SK-N-SH (cell line): ENCODE results near the gene SF3A1. TPM values are rescaled to one million over a fixed set of nuclear protein-coding genes. Genes with fewer than 3 reads are reported as not detected.

Source experiments
- CTCF ChIA-PET: fragments of 300-600, 350-600 bp; formaldehyde crosslinking; extraction: SDS; loops from one replicate; lab custom pipeline; 2021; lab: Yijun Ruan, JAX
- POLR2A ChIA-PET: fragments of 350-600 bp; sonication (Branson Sonifier 250); formaldehyde crosslinking; extraction: SDS; loops from one replicate; lab custom pipeline; 2020; ENCODE audit warnings: antibody characterized with exemption, inconsistent platforms; lab: Yijun Ruan, JAX
- DNase-seq: peaks from one replicate; pipeline ENCODE4 v3.0.0; 2012
- H2AFZ ChIP-seq: fragments of 200-600 bp; sonication (generic); 2 replicates; pipeline ENCODE4 v1.8.1; 2016; ENCODE audit warnings: antibody characterized with exemption, mild to moderate bottlenecking, low read depth
- H3F3A ChIP-seq: fragments of 200-600 bp; sonication (generic); replicated peaks from 2 replicates; pipeline ENCODE3; 2016; ENCODE audit warnings: antibody characterized with exemption, mild to moderate bottlenecking; ENCODE audit not compliant: insufficient read depth
- H3K27ac ChIP-seq, 2 experiments: fragments of 200-500 bp in 1 of 2; fragments of 200-600 bp in 1 of 2; sonication (Bioruptor generic) in 1 of 2; sonication (generic), shearing (Covaris generic) in 1 of 2; 2 replicates each; pipeline versions ENCODE4 v1.5.1 to v1.6.1; 2014 to 2016; ENCODE audit warnings: low read depth in 2 of 2, inconsistent platforms in 1 of 2, low read length in 1 of 2, mild to moderate bottlenecking in 1 of 2, mixed read lengths in 1 of 2
- H3K27me3 ChIP-seq: fragments of 200-600 bp; sonication (generic), shearing (Covaris generic); 2 replicates; pipeline ENCODE4 v1.6.1; 2016; ENCODE audit warnings: mixed run types; ENCODE audit not compliant: insufficient read depth
- H3K36me3 ChIP-seq, 2 experiments: fragments of 200-500 bp in 1 of 2; fragments of 200-600 bp in 1 of 2; sonication (Bioruptor generic) in 1 of 2; sonication (generic) in 1 of 2; replicated peaks in 1 of 2; 2 replicates each; pipeline versions ENCODE3 to v1.5.1; 2014 to 2016; ENCODE audit warnings: low read length in 1 of 2, mild to moderate bottlenecking in 1 of 2; ENCODE audit not compliant: insufficient read depth in 2 of 2, control insufficient read depth in 1 of 2
- H3K4me1 ChIP-seq, 2 experiments: fragments of 200-500 bp in 1 of 2; fragments of 200-600 bp in 1 of 2; sonication (Bioruptor generic) in 1 of 2; sonication (generic), shearing (Covaris generic) in 1 of 2; 2 replicates each; pipeline versions ENCODE4 v1.5.1 to v1.6.1; 2014 to 2016; ENCODE audit warnings: low read depth in 1 of 2, low read length in 1 of 2, mixed run types in 1 of 2; ENCODE audit not compliant: insufficient read depth in 2 of 2, control insufficient read depth in 1 of 2
- H3K4me2 ChIP-seq: fragments of 200-600 bp; sonication (generic), shearing (Covaris generic); 2 replicates; pipeline ENCODE4 v1.6.1; 2017; ENCODE audit warnings: mixed run types
- H3K4me3 ChIP-seq, 2 experiments: fragments of 200-500 bp in 1 of 2; fragments of 200-600 bp in 1 of 2; sonication (Bioruptor generic) in 1 of 2; sonication (generic), shearing (Covaris generic) in 1 of 2; 2 replicates each; pipeline versions ENCODE4 v1.5.1 to v1.8.1; 2014 to 2016; ENCODE audit warnings: low read depth in 2 of 2, inconsistent platforms in 1 of 2, low read length in 1 of 2, mild to moderate bottlenecking in 1 of 2, mixed read lengths in 1 of 2, moderate library complexity in 1 of 2
- H3K79me2 ChIP-seq: fragments of 200-600 bp; sonication (generic); 2 replicates; pipeline ENCODE4 v1.8.1; 2017; ENCODE audit warnings: mild to moderate bottlenecking; ENCODE audit not compliant: insufficient read depth
- H3K9ac ChIP-seq: fragments of 200-600 bp; sonication (generic); 2 replicates; pipeline ENCODE4 v1.6.1; 2017; ENCODE audit warnings: mixed run types
- H3K9me2 ChIP-seq: fragments of 200-600 bp; sonication (generic); 2 replicates; pipeline ENCODE4 v1.6.1; 2017; ENCODE audit warnings: mixed run types
- H3K9me3 ChIP-seq: fragments of 200-600 bp; sonication (generic); 2 replicates; pipeline ENCODE4 v1.6.1; 2017; ENCODE audit warnings: mixed run types, mild to moderate bottlenecking, moderate library complexity
- H4K20me1 ChIP-seq: fragments of 200-600 bp; sonication (generic); 2 replicates; pipeline ENCODE4 v1.6.1; 2017; ENCODE audit warnings: mild to moderate bottlenecking, mixed run types; ENCODE audit not compliant: insufficient read depth
- CHD2 ChIP-seq: fragments of 150-350 bp; IDR thresholded peaks from 2 replicates; pipeline ENCODE4 v1.6.1; 2018; ENCODE audit warnings: low read length; ENCODE audit not compliant: partially characterized antibody
- CTCF ChIP-seq: fragments of 200-600 bp; sonication (generic); IDR thresholded peaks from 2 replicates; pipeline ENCODE4 v1.6.1; 2017; ENCODE audit warnings: antibody characterized with exemption, mild to moderate bottlenecking, moderate library complexity
- EZH2phosphoT487 ChIP-seq: fragments of 200-600 bp; sonication (generic); IDR thresholded peaks from 2 replicates; pipeline ENCODE4 v1.6.1; 2017; ENCODE audit warnings: low read depth, mixed run types, mild to moderate bottlenecking, antibody characterized with exemption, moderate library complexity, borderline replicate concordance
- GABPA ChIP-seq: IDR thresholded peaks from 2 replicates; pipeline ENCODE4 v1.4.0; 2012; ENCODE audit warnings: low read depth, mild to moderate bottlenecking
- JUND ChIP-seq: IDR thresholded peaks from 2 replicates; pipeline ENCODE4 v1.4.0; 2012
- MAX ChIP-seq: IDR thresholded peaks from 2 replicates; pipeline ENCODE4 v1.4.0; 2012; ENCODE audit warnings: low read depth
- MXI1 ChIP-seq: IDR thresholded peaks from 2 replicates; pipeline ENCODE4 v1.6.1; 2012; ENCODE audit warnings: mild to moderate bottlenecking, low read depth, low read length, improper control_type of control experiment
- NFIC ChIP-seq: IDR thresholded peaks from 2 replicates; pipeline ENCODE4 v1.4.0; 2012; ENCODE audit warnings: borderline replicate concordance
- RAD21 ChIP-seq: IDR thresholded peaks from 2 replicates; pipeline ENCODE4 v1.6.1; 2012; ENCODE audit warnings: mild to moderate bottlenecking, low read length
- RCOR1 ChIP-seq: fragments of 150-350 bp; IDR thresholded peaks from 2 replicates; pipeline ENCODE4 v1.6.1; 2017; ENCODE audit warnings: antibody characterized with exemption, low read length
- SIN3A ChIP-seq: IDR thresholded peaks from 2 replicates; pipeline ENCODE4 v1.6.1; 2012; ENCODE audit warnings: low read depth, mild to moderate bottlenecking, low read length, moderate library complexity, borderline replicate concordance
- USF2 ChIP-seq: fragments of 150-350 bp; IDR thresholded peaks from 2 replicates; pipeline ENCODE4 v1.6.1; 2017; ENCODE audit warnings: antibody characterized with exemption, low read length, low read depth, borderline replicate concordance
- ZBTB33 ChIP-seq: IDR thresholded peaks from 2 replicates; pipeline ENCODE4 v1.4.0; 2012; ENCODE audit warnings: low read depth, borderline replicate concordance
- WGBS: methylation state at CpG from one replicate; pipeline ENCODE4 v1.1.6; 2017; ENCODE audit warnings: low lambda C conversion rate; 5-methylcytosine and 5-hydroxymethylcytosine counted together
- polyA plus RNA-seq, 3 experiments: library from polyadenylated mRNA; depleted of rRNA; stranded (reverse); fragments of >200 nt; gene quantifications; 2 replicates each; pipeline ENCODE4 v1.2.3, GENCODE V29; 2012

Gene SF3A1
- polyA plus RNA-seq, 1 of the 3 experiments (the other 2 are of a cell fraction), result 75.2 TPM

GRCh38 chr22:30381264-30381663 lies 24.6 kb upstream of the SF3A1 start:
- H3K9me2 ChIP-seq, result no peaks in the 10 kb centered on the region
- TF ChIP-seq EZH2phosphoT487 (no peak), MAX (no peak), CTCF (no peak), GABPA (no peak), SIN3A (no peak), CHD2 (no peak), ZBTB33 (no peak), RCOR1 (no peak), NFIC (no peak), RAD21 (no peak), JUND (no peak), MXI1 (no peak), USF2 (no peak)
- TF ChIP-seq, all 33 proteins: peak for 0
- POLR2A ChIA-PET, result interaction anchor here (0.5 to 2.7 kb wide), 2 partner anchors 9 to 34 kb away, joined by 3 to 12 read pairs; no protein-coding TSS in a partner anchor
- Histone ChIP-seq H3K9me3 (no peaks in the 10 kb centered on the region), H3K79me2 (peaks cover 9% of the 10 kb centered on the region), H3K9ac (no peak overlapping the region), H3F3A (no peaks in the 10 kb centered on the region), H3K36me3 (peaks cover 0 to 47% of the 10 kb centered on the region in 2 experiments), H3K27ac (no peak overlapping the region), H2AFZ (no peak overlapping the region), H3K27me3 (no peaks in the 10 kb centered on the region), H3K4me1 (peaks cover 2 to 5% of the 10 kb centered on the region in 2 experiments; a peak in 3 of 4 replicates), H3K4me3 (no peak overlapping the region), H4K20me1 (no peaks in the 10 kb centered on the region), H3K4me2 (no peak overlapping the region)
- DNase-seq, result no peak
- CTCF ChIA-PET, result interaction anchor here (2.0 kb wide), 1 partner anchor 93 kb away, joined by 8 read pairs; no protein-coding TSS in a partner anchor
- 98% methylated on average over 5 of the region's 12 CpGs for WGBS
